Endothelial cell of umbilical vein (primary cell): ENCODE results near the gene HOXC13. TPM values are rescaled to one million over a fixed set of nuclear protein-coding genes. Genes with fewer than 3 reads are reported as not detected.

Source experiments
- BruUV-seq: library from RNA; stranded (reverse); fragments of 400-500 nt; replicated peaks from 2 replicates; lab custom pipeline; 2021; lab: Mats Ljungman, UMichigan
- CTCF ChIA-PET: fragments of 300-600, 350-600 bp; sonication (Branson Sonifier 250); formaldehyde crosslinking; loops from one replicate; lab custom pipeline; 2021; ENCODE audit warnings: antibody characterized with exemption, inconsistent platforms; lab: Charles Lee
- POLR2A ChIA-PET: fragments of 300-600, 350-600 bp; sonication (Branson Sonifier 250); formaldehyde crosslinking; loops from one replicate; lab custom pipeline; 2021; ENCODE audit warnings: antibody characterized with exemption, inconsistent platforms; lab: Charles Lee
- DNase-seq: peaks from one replicate; pipeline ENCODE4 v3.0.0-alpha.2; 2011; ENCODE audit warnings: low read depth, low spot score
- FAIRE-seq: peaks from 2 replicates; lab custom pipeline; 2011; peaks lifted over from hg19 to GRCh38; lab: Jason Lieb, UNC
- H2AFZ ChIP-seq: 2 replicates; pipeline ENCODE4 v1.6.0; 2012; ENCODE audit warnings: low read depth, low read length, control low read depth, inconsistent platforms
- H3K27ac ChIP-seq: 2 replicates; pipeline ENCODE4 v1.5.1; 2011; ENCODE audit warnings: low read depth, mild to moderate bottlenecking, control low read depth, low read length, moderate library complexity; ENCODE audit not compliant: insufficient read depth
- H3K27me3 ChIP-seq, 2 experiments: 2 replicates each; pipeline versions ENCODE4 v1.6.0 to v1.6.1; 2011; ENCODE audit warnings: low read length in 2 of 2, mixed read lengths in 1 of 2; ENCODE audit not compliant: control insufficient read depth in 2 of 2, insufficient read depth in 2 of 2
- H3K36me3 ChIP-seq, 2 experiments: 2 replicates in 1 of 2; 3 replicates in 1 of 2; pipeline ENCODE4 v1.5.1; 2011; ENCODE audit warnings: low read length in 2 of 2, mild to moderate bottlenecking in 1 of 2, moderate library complexity in 1 of 2; ENCODE audit not compliant: control insufficient read depth in 2 of 2, insufficient read depth in 2 of 2; ENCODE audit errors: extremely low read depth in 1 of 2
- H3K4me1 ChIP-seq: 3 replicates; pipeline ENCODE4 v1.5.1; 2011; ENCODE audit warnings: mild to moderate bottlenecking, low read length; ENCODE audit not compliant: control insufficient read depth, insufficient read depth; ENCODE audit errors: extremely low read depth
- H3K4me2 ChIP-seq: 2 replicates; pipeline ENCODE4 v1.6.1; 2011; ENCODE audit warnings: low read length, control low read depth, mixed read lengths; ENCODE audit not compliant: insufficient read depth
- H3K4me3 ChIP-seq, 3 experiments: fragments of 200-600 bp in 1 of 3; sonication (generic), shearing (Covaris generic) in 1 of 3; replicated peaks in 1 of 3; 2 replicates each; pipeline ENCODE4 v1.5.1; 2011 to 2016; ENCODE audit warnings: control low read depth in 3 of 3, low read length in 3 of 3, mild to moderate bottlenecking in 2 of 3, inconsistent platforms in 1 of 3, low read depth in 1 of 3, moderate library complexity in 1 of 3; ENCODE audit not compliant: insufficient read depth in 1 of 3
- H3K79me2 ChIP-seq: 2 replicates; pipeline ENCODE4 v1.6.0; 2012; ENCODE audit warnings: low read length, inconsistent platforms; ENCODE audit not compliant: control insufficient read depth, insufficient read depth
- H3K9ac ChIP-seq: replicated peaks from 2 replicates; pipeline ENCODE3; 2011; ENCODE audit warnings: low read length, control low read depth; ENCODE audit not compliant: insufficient read depth; ENCODE audit errors: extremely low read depth
- H3K9me1 ChIP-seq: replicated peaks from 3 replicates; pipeline ENCODE4 v1.6.0; 2011; ENCODE audit warnings: mild to moderate bottlenecking, low read length; ENCODE audit not compliant: control insufficient read depth, insufficient read depth; ENCODE audit errors: extremely low read depth
- H3K9me3 ChIP-seq: replicated peaks from 2 replicates; pipeline ENCODE4 v1.5.1; 2012; ENCODE audit warnings: low read length, inconsistent platforms; ENCODE audit not compliant: control insufficient read depth, insufficient read depth
- H4K20me1 ChIP-seq: replicated peaks from 2 replicates; pipeline ENCODE3; 2011; ENCODE audit warnings: mild to moderate bottlenecking, low read length; ENCODE audit not compliant: control insufficient read depth, insufficient read depth; ENCODE audit errors: extremely low read depth
- EZH2 ChIP-seq: IDR thresholded peaks from 2 replicates; pipeline ENCODE4 v1.6.1; 2012; ENCODE audit warnings: borderline replicate concordance, low read depth, mild to moderate bottlenecking, moderate library complexity, low read length, inconsistent platforms; ENCODE audit not compliant: severe bottlenecking
- FOS ChIP-seq: IDR thresholded peaks from 2 replicates; pipeline ENCODE4 v1.6.1; 2011; ENCODE audit warnings: mild to moderate bottlenecking, low read length, moderate library complexity, borderline replicate concordance; ENCODE audit not compliant: insufficient read depth
- GATA2 ChIP-seq: IDR thresholded peaks from 2 replicates; pipeline ENCODE4 v1.7.0; 2011; ENCODE audit warnings: low read depth, mild to moderate bottlenecking, moderate library complexity, mixed read lengths, low read length; ENCODE audit not compliant: insufficient read length, insufficient read depth
- JUN ChIP-seq: IDR thresholded peaks from 2 replicates; pipeline ENCODE4 v1.6.1; 2011; ENCODE audit warnings: borderline replicate concordance, low read depth; ENCODE audit not compliant: insufficient read length, insufficient read depth
- MYC ChIP-seq: IDR thresholded peaks from one replicate; pipeline ENCODE4 v1.6.1; 2011; ENCODE audit warnings: mild to moderate bottlenecking, low read depth, low read length
- POLR2A ChIP-seq: IDR thresholded peaks from 2 replicates; pipeline ENCODE4 v1.6.1; 2012; ENCODE audit warnings: low read depth, mild to moderate bottlenecking, control low read depth, low read length
- POLR2AphosphoS5 ChIP-seq: IDR thresholded peaks from 2 replicates; pipeline ENCODE4 v1.6.1; 2012; ENCODE audit warnings: low read depth, mild to moderate bottlenecking, control low read depth, low read length, moderate library complexity; ENCODE audit not compliant: insufficient read depth
- dilution Hi-C: fragments of 300-500 bp; cut with MboI; formaldehyde crosslinking; loops from one replicate; pipeline ENCODE4 v1.15.0; 2019; ENCODE audit warnings: low sequenced_read_pairs; ENCODE audit not compliant: extremely low pct_ligation_motif_present
- intact Hi-C: fragments of 100-400 bp; cut with micrococcal nuclease; formaldehyde crosslinking; loops from one replicate; pipeline ENCODE4 v1.10.0; 2022
- polyA plus RNA-seq, 4 experiments: library from polyadenylated mRNA; depleted of rRNA in 3 of 4; stranded (reverse) in 3 of 4; unstranded in 1 of 4; fragments of >200 nt; gene quantifications; 2 replicates each; pipeline versions ENCODE4 v1.2.1 to v1.2.3, GENCODE V29; 2011 to 2012; ENCODE audit warnings: missing spikeins in 1 of 4
- total RNA-seq: library from RNA; stranded (reverse); gene quantifications from 2 replicates; pipeline ENCODE4 v1.2.3, GENCODE V29; 2021
- TF ChIP-seq, protein P1 (sequence below), 2 donors: IDR thresholded peaks; 1 replicate in 1 of 2; 2 replicates in 1 of 2; pipeline ENCODE4 v1.5.1; 2011; ENCODE audit warnings: low read length in 2 of 2, mild to moderate bottlenecking in 2 of 2, moderate library complexity in 2 of 2, control low read depth in 1 of 2, inconsistent platforms in 1 of 2, low read depth in 1 of 2; ENCODE audit not compliant: insufficient read depth in 1 of 2; ENCODE audit errors: extremely low read depth in 1 of 2
- TF ChIP-seq, protein P2 (sequence below): IDR thresholded peaks from 2 replicates; pipeline ENCODE4 v1.6.1; 2011; ENCODE audit not compliant: insufficient read depth, insufficient read length

HOXC13 gene
- total and polyA plus RNA-seq, 2 donors (not counting 3 experiments of a cell fraction or from before 2014, with no cell fraction given) = not detected

DNA sequence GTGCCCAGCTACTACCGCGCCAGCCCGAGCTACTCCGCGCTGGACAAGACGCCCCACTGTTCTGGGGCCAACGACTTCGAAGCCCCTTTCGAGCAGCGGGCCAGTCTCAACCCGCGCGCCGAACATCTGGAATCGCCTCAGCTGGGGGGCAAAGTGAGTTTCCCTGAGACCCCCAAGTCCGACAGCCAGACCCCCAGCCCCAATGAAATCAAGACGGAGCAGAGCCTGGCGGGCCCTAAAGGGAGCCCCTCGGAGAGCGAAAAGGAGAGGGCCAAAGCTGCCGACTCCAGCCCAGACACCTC lies 47.0 kb downstream of the HOXC13 start:
- Histone ChIP-seq H3K27me3 (peaks cover 91 to 93% of the 10 kb centered on the region in 2 experiments), H3K9me3 (no peaks in the 10 kb centered on the region), H2AFZ (no peak overlapping the region), H3K9ac (no peak overlapping the region), H3K4me1 (no peaks in the 10 kb centered on the region), H3K4me3 (no peak overlapping the region), H3K79me2 (no peaks in the 10 kb centered on the region), H3K4me2 (no peak overlapping the region), H3K36me3 (no peaks in the 10 kb centered on the region), H4K20me1 (no peaks in the 10 kb centered on the region), H3K27ac (no peak overlapping the region), H3K9me1 (no peaks in the 10 kb centered on the region)
- intact Hi-C loops (loop anchor here (1.0 to 5.0 kb wide), 2 partner anchors 216 to 283 kb away; no protein-coding TSS in a partner anchor), dilution Hi-C loops (no loop called here)
- BruUV-seq = no TSS peak
- ChIA-PET CTCF (interaction anchor here (0.6 to 3.9 kb wide), 9 partner anchors 15 to 227 kb away, joined by 3 to 44 read pairs (median 12); no protein-coding TSS in a partner anchor), POLR2A (no interaction called here)
- FAIRE-seq (no peak), DNase-seq (no peak)
- TF ChIP-seq, protein P1, sequence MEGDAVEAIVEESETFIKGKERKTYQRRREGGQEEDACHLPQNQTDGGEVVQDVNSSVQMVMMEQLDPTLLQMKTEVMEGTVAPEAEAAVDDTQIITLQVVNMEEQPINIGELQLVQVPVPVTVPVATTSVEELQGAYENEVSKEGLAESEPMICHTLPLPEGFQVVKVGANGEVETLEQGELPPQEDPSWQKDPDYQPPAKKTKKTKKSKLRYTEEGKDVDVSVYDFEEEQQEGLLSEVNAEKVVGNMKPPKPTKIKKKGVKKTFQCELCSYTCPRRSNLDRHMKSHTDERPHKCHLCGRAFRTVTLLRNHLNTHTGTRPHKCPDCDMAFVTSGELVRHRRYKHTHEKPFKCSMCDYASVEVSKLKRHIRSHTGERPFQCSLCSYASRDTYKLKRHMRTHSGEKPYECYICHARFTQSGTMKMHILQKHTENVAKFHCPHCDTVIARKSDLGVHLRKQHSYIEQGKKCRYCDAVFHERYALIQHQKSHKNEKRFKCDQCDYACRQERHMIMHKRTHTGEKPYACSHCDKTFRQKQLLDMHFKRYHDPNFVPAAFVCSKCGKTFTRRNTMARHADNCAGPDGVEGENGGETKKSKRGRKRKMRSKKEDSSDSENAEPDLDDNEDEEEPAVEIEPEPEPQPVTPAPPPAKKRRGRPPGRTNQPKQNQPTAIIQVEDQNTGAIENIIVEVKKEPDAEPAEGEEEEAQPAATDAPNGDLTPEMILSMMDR (IDR thresholded peaks at IDR 0.05; ENCODE audit: extremely low read depth in 1 of 2, insufficient read depth in 1 of 2, low read depth in 1 of 2, low read length in 2 of 2) = no peak
- no peak for TF ChIP-seq POLR2A
- no peak for TF ChIP-seq FOS
- no peak for TF ChIP-seq POLR2AphosphoS5
- no peak for TF ChIP-seq MYC
- no peak for TF ChIP-seq EZH2
- TF ChIP-seq GATA2 = no peak
- TF ChIP-seq, protein P2, sequence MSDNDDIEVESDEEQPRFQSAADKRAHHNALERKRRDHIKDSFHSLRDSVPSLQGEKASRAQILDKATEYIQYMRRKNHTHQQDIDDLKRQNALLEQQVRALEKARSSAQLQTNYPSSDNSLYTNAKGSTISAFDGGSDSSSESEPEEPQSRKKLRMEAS = no peak
- TF ChIP-seq JUN = no peak
